Measurements from ENCODE around the gene CD248. TPM values are rescaled to one million over a fixed set of nuclear protein-coding genes. Genes with fewer than 3 reads are reported as not detected.

The CD248 gene
- total RNA-seq, 1 experiment from 2014 or later, result not detected

GRCh38 chr11:66283461-66284105 is 33.3 kb downstream of the CD248 start:
- Histone ChIP-seq H3K27me3 (ENCODE audit: insufficient read depth, low read depth) (no peaks in the 10 kb centered on the region), H2AFZ (no peak overlapping the region), H3K4me1 (replicated peaks; ENCODE audit: insufficient read depth) (peaks cover 8% of the 10 kb centered on the region), H3K9me2 (ENCODE audit: insufficient read depth) (no peaks in the 10 kb centered on the region), H3F3A (ENCODE audit: insufficient read depth, low read depth) (peaks cover 35% of the 10 kb centered on the region), H3K4me2 (no peak overlapping the region), H3K79me2 (ENCODE audit: low read depth) (peaks cover 22% of the 10 kb centered on the region), H4K20me1 (ENCODE audit: insufficient read depth) (peaks cover 42% of the 10 kb centered on the region), H3K9me3 (ENCODE audit: insufficient read depth, low read depth) (no peaks in the 10 kb centered on the region), H3K27ac (no peak overlapping the region), H3K4me3 (no peak overlapping the region), H3K36me3 (ENCODE audit: low read depth) (no peaks in the 10 kb centered on the region; the same call in 1 of the 2 replicates)
- CTCF ChIA-PET, result interaction anchor here (0.6 kb wide), 1 partner anchor 101 kb away, joined by 4 read pairs; no protein-coding TSS in a partner anchor
- BruUV-seq (replicated peaks), result no TSS peak
- POLR2A ChIA-PET (ENCODE audit: unreplicated experiment), result interaction anchor here (1.0 kb wide), 1 partner anchor 571 kb away, joined by 6 read pairs; the partner anchor contains the start of gene KAT5
- intact Hi-C loops (cut with micrococcal nuclease; ENCODE audit: unreplicated experiment), result no loop called here
- no peak for DNase-seq
- TF ChIP-seq EZH2 (IDR thresholded peaks at IDR 0.05; ENCODE audit: low read depth) (no peak), CTCF (conservative IDR thresholded peaks at IDR 0.05) (0 out of 2 replicates have a peak, but pooled peaks have one; percentile 18)

DNA sequence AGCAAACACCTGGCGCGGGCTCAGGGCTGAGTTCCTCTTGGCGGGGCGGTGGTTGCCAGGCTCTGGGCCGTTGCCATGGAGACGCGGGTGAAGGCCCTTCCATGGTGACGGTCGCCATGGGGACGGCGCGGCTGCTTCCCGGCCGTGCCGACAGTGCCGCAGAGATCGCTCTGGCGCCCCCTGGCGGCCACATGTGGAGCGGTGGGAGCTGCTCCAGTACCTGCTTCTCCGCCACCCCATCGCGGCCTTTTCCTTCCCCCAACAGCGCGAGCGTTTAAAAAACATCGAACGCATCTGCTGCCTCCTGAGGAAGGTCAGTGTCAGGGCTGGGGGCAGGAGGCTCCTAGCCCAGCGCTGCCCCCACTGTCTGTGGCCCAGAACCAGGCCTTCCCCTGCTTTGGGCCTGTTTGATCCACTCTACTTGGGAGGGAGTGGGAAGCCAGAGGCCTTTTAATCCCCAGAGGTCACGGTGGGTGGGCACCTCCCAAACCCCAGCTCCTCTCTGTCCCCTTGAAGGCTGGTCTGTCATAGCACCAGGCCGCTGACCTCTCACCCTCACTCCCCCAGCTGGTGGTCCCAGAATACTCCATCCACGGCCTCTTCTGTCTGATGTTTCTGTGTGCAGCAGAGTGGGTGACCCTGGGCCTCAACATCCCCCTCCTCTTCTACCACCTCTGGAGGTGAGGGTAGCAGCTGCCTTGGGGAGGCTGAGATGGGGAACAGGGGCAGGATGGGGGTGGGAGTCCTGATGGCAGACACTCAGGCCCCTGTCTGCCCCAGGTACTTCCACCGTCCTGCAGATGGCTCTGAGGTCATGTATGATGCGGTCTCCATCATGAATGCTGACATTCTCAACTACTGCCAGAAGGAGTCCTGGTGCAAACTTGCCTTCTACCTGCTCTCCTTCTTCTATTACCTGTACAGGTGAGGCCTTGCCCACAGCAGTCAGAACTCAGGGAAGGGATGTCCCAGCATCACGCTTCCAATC is 34.1 kb downstream of the CD248 start:
- Histone ChIP-seq H3F3A (ENCODE audit: insufficient read depth, low read depth) (peaks cover 35% of the 10 kb centered on the region), H3K4me3 (no peak overlapping the region), H2AFZ (no peak overlapping the region), H3K4me1 (replicated peaks; ENCODE audit: insufficient read depth) (peaks cover 4% of the 10 kb centered on the region), H4K20me1 (ENCODE audit: insufficient read depth) (peaks cover 42% of the 10 kb centered on the region), H3K9me2 (ENCODE audit: insufficient read depth) (no peaks in the 10 kb centered on the region), H3K27ac (no peak overlapping the region), H3K4me2 (no peak overlapping the region), H3K36me3 (ENCODE audit: low read depth) (no peaks in the 10 kb centered on the region; the same call in 1 of the 2 replicates), H3K27me3 (ENCODE audit: insufficient read depth, low read depth) (no peaks in the 10 kb centered on the region), H3K9me3 (ENCODE audit: insufficient read depth, low read depth) (no peaks in the 10 kb centered on the region), H3K79me2 (ENCODE audit: low read depth) (peaks cover 14% of the 10 kb centered on the region)
- intact Hi-C loops (cut with micrococcal nuclease; ENCODE audit: unreplicated experiment), result no loop called here
- peak; percentile 93 to 97 for DNase-seq
- ChIA-PET POLR2A (ENCODE audit: unreplicated experiment) (interaction anchor here (0.6 kb wide), 1 partner anchor 30 kb away, joined by 4 read pairs; no protein-coding TSS in a partner anchor), CTCF (interaction anchor here (0.5 to 0.7 kb wide), 3 partner anchors 17 to 154 kb away, joined by 3 to 5 read pairs (median 3); no protein-coding TSS in a partner anchor)
- peak; percentile 96 for TF ChIP-seq CTCF (conservative IDR thresholded peaks at IDR 0.05)
- TF ChIP-seq EZH2 (IDR thresholded peaks at IDR 0.05; ENCODE audit: low read depth), result no peak
- no TSS peak for BruUV-seq (replicated peaks)

DNA sequence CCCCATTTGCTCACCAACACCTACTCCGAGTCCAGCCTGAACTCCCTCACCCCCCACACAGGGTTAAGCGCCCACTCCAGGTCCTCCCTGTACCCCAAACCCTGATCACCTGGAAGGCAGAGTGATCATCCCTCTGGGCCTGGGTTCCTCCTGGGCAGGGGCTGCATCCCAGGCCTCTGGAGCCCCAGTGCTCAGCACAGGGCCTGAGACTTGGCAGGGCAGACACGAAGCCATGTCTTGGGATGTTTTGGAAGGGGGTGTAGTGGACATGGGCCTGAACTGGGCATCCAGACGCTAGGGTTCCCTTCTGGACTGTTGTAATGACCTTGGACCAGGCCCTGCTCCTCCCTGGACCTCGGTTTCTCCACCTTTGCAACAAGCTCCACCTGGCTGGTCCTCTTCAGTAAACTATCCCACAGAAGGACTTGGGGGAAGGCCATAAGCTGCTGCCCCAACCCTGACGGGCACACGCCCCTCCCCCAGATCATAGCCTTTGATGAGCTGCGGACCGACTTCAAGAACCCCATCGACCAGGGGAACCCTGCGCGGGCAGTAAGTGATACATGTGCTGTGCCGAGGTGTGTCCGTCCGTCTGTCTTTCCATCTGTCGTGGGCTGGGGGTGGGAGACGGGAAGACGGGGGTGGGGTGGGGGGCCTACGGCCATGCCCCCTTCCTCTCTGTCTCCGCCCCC is 34.9 kb downstream of the CD248 start:
- H3F3A ChIP-seq (ENCODE audit: insufficient read depth, low read depth), result peaks cover 35% of the 10 kb centered on the region
- H3K27ac ChIP-seq, result no peak overlapping the region
- no peak overlapping the region for H3K4me3 ChIP-seq
- H3K79me2 ChIP-seq (ENCODE audit: low read depth), result peaks cover 5% of the 10 kb centered on the region; the same call in 1 of the 2 replicates
- no peaks in the 10 kb centered on the region for H3K4me1 ChIP-seq (replicated peaks; ENCODE audit: insufficient read depth)
- BruUV-seq (replicated peaks), result no TSS peak
- no peaks in the 10 kb centered on the region; the same call in 1 of the 2 replicates for H3K36me3 ChIP-seq (ENCODE audit: low read depth)
- no peaks in the 10 kb centered on the region for H3K27me3 ChIP-seq (ENCODE audit: insufficient read depth, low read depth)
- no peaks in the 10 kb centered on the region for H3K9me2 ChIP-seq (ENCODE audit: insufficient read depth)
- H3K4me2 ChIP-seq, result no peak overlapping the region
- intact Hi-C loops (cut with micrococcal nuclease; ENCODE audit: unreplicated experiment), result no loop called here
- H2AFZ ChIP-seq, result no peak overlapping the region
- no peak for DNase-seq
- TF ChIP-seq EZH2 (IDR thresholded peaks at IDR 0.05; ENCODE audit: low read depth) (no peak), CTCF (conservative IDR thresholded peaks at IDR 0.05) (no peak)
- no peaks in the 10 kb centered on the region for H3K9me3 ChIP-seq (ENCODE audit: insufficient read depth, low read depth)
- POLR2A ChIA-PET (ENCODE audit: unreplicated experiment), result interaction anchor here (0.6 kb wide), 1 partner anchor 31 kb away, joined by 4 read pairs; no protein-coding TSS in a partner anchor
- H4K20me1 ChIP-seq (ENCODE audit: insufficient read depth), result peaks cover 47% of the 10 kb centered on the region
- CTCF ChIA-PET, result interaction anchor here (0.5 to 0.8 kb wide), 3 partner anchors 9 to 155 kb away, joined by 3 to 18 read pairs (median 3); no protein-coding TSS in a partner anchor
